Islet of Langerhans (tissue), 1 donor: ENCODE results near the gene OR1L1.

Experiments
- FAIRE-seq: peaks from one replicate; lab custom pipeline; 2011; peaks lifted over from hg19 to GRCh38; lab: Jason Lieb, UNC

The OR1L1 gene

GRCh38 chr9:122661416-122661815 lies at the start of gene OR1L1:
OR1L1 (plus strand) TSS chr9:122661716; CDS start chr9:122661716, 0 bp downstream.
- no peak for FAIRE-seq

GRCh38 chr9:122614362-122614761 lies 47.2 kb upstream of the OR1L1 start, which contains the start of gene OR1Q1:
OR1Q1 (plus strand) TSS chr9:122614738; CDS start chr9:122614738, 0 bp downstream.
- no peak for FAIRE-seq

- FAIRE-seq: no peak
Observed at GRCh38 chr9:122619996-122620395, 41.5 kb upstream of the OR1L1 start.

GRCh38 chr9:122642226-122642625 lies 19.3 kb upstream of the OR1L1 start:
- no peak for FAIRE-seq

- FAIRE-seq: no peak
Observed at GRCh38 chr9:122656378-122656777, 5.1 kb upstream of the OR1L1 start.

- FAIRE-seq: no peak
Observed at GRCh38 chr9:122657527-122657926, 4.0 kb upstream of the OR1L1 start, which contains the start of gene OR1B1. OR1B1 (minus strand) TSS chr9:122657627.

GRCh38 chr9:122672481-122672880 lies 11.0 kb downstream of the OR1L1 start:
- FAIRE-seq: no peak

- FAIRE-seq: no peak
Observed at GRCh38 chr9:122684851-122685250, 23.3 kb downstream of the OR1L1 start.

- no peak for FAIRE-seq
Observed at GRCh38 chr9:122695696-122696095, 34.2 kb downstream of the OR1L1 start.
